Naive thymus-derived CD4-positive, alpha-beta T cell (primary cell): ENCODE measurements around the gene CTAGE8. TPM values are rescaled to one million over a fixed set of nuclear protein-coding genes. Genes with fewer than 3 reads are reported as not detected.
"Not testable (repeated sequence)": the region's sequence is repeated elsewhere in the genome, so short reads cannot be mapped to it uniquely, and the experiment has no call there.

Source experiments
- ATAC-seq: fragments of 150-1000 bp; cut with Tn5 transposase; 2 replicates; pipeline ENCODE4 v1.10.0; 2021; ENCODE audit warnings: mild to moderate bottlenecking, moderate library complexity
- CTCF ChIA-PET: fragments of 350-600 bp; sonication (Branson Sonifier 250); formaldehyde crosslinking; loops from one replicate; lab custom pipeline; 2021; ENCODE audit warnings: antibody characterized with exemption; lab: Charles Lee
- POLR2A ChIA-PET: fragments of 350-600 bp; sonication (Branson Sonifier 250); formaldehyde crosslinking; loops from one replicate; lab custom pipeline; 2021; ENCODE audit warnings: antibody characterized with exemption, inconsistent platforms; lab: Charles Lee
- DNase-seq, 9 donors: peaks; one replicate each; pipeline versions ENCODE4 v3.0.0 to v3.0.0-alpha.2; 2020 to 2022; ENCODE audit warnings: mixed read lengths in 1 of 9
- H3K27ac ChIP-seq: one replicate; pipeline ENCODE4 v1.7.0; 2013; ENCODE audit warnings: mild to moderate bottlenecking, low read depth, low read length, moderate library complexity
- H3K27me3 ChIP-seq, 2 donors: one replicate each; pipeline ENCODE4 v1.7.0; 2013; ENCODE audit warnings: low read length in 2 of 2, mild to moderate bottlenecking in 2 of 2, moderate library complexity in 2 of 2; ENCODE audit not compliant: control insufficient read depth in 2 of 2, insufficient read depth in 2 of 2
- H3K36me3 ChIP-seq, 3 experiments: 1 replicate in 2 of 3; 2 replicates in 1 of 3; pipeline ENCODE4 v1.7.0; 2013; ENCODE audit warnings: low read length in 3 of 3, mild to moderate bottlenecking in 3 of 3, moderate library complexity in 1 of 3; ENCODE audit not compliant: insufficient read depth in 3 of 3, control insufficient read depth in 2 of 3
- H3K4me1 ChIP-seq, 2 donors: one replicate each; pipeline ENCODE4 v1.7.0; 2013; ENCODE audit warnings: low read length in 2 of 2, mild to moderate bottlenecking in 2 of 2, moderate library complexity in 1 of 2; ENCODE audit not compliant: control insufficient read depth in 2 of 2, insufficient read depth in 2 of 2
- H3K4me3 ChIP-seq: 2 replicates; pipeline ENCODE4 v1.7.0; 2013; ENCODE audit warnings: mild to moderate bottlenecking, low read length
- H3K9me3 ChIP-seq, 3 experiments: 1 replicate in 2 of 3; 2 replicates in 1 of 3; pipeline ENCODE4 v1.7.0; 2013; ENCODE audit warnings: low read length in 3 of 3; ENCODE audit not compliant: control insufficient read depth in 2 of 3
- H3K27ac Mint-ChIP-seq, 9 donors: one replicate each; pipeline ENCODE4 v1.8.0; 2020 to 2022; ENCODE audit warnings: mixed read lengths in 9 of 9, mild to moderate bottlenecking in 8 of 9, moderate library complexity in 5 of 9, inconsistent platforms in 2 of 9
- H3K27me3 Mint-ChIP-seq, 5 donors: one replicate each; pipeline ENCODE4 v1.8.0; 2021 to 2022; ENCODE audit warnings: mixed read lengths in 5 of 5, mild to moderate bottlenecking in 1 of 5
- H3K36me3 Mint-ChIP-seq, 5 donors: one replicate each; pipeline ENCODE4 v1.8.0; 2020 to 2022; ENCODE audit warnings: mixed read lengths in 5 of 5, mild to moderate bottlenecking in 3 of 5, inconsistent platforms in 1 of 5
- H3K4me1 Mint-ChIP-seq, 7 donors: one replicate each; pipeline ENCODE4 v1.8.0; 2020 to 2022; ENCODE audit warnings: mixed read lengths in 7 of 7, mild to moderate bottlenecking in 3 of 7, inconsistent platforms in 1 of 7
- H3K4me3 Mint-ChIP-seq, 10 donors: one replicate each; pipeline ENCODE4 v1.8.0; 2020 to 2022; ENCODE audit warnings: mild to moderate bottlenecking in 10 of 10, mixed read lengths in 10 of 10, moderate library complexity in 6 of 10, inconsistent platforms in 2 of 10
- H3K9me3 Mint-ChIP-seq, 11 donors: one replicate each; pipeline ENCODE4 v1.8.0; 2020 to 2022; ENCODE audit warnings: mixed read lengths in 11 of 11, mild to moderate bottlenecking in 4 of 11, inconsistent platforms in 1 of 11, moderate library complexity in 1 of 11
- intact Hi-C, 2 donors: fragments of 100-400 bp; cut with micrococcal nuclease; formaldehyde crosslinking; loops; one replicate each; pipeline ENCODE4 v1.15.1; 2023
- polyA plus RNA-seq, 2 donors: library from polyadenylated mRNA; unstranded; fragments of 300-500 nt; fragmentation: Illumina TruSeq; gene quantifications; one replicate each; pipeline ENCODE4 v1.2.3, GENCODE V29; 2021
- total RNA-seq, 6 experiments: library from RNA in 5 of 6; stranded (reverse) in 5 of 6; gene quantifications; 1 replicate in 5 of 6; 2 replicates in 1 of 6; pipeline ENCODE4 v1.2.3 and lab custom pipeline; 2021 to 2026

Gene CTAGE8
- total and polyA plus RNA-seq, 7 experiments from 2014 or later: 0.51 to 0.75 (median 0.53) TPM; not detected in 2

GRCh38 chr7:144239365-144239764 is 29.7 kb downstream of the CTAGE8 start, which contains the start of gene OR2A42:
Gene OR2A42, minus strand, starts transcription at chr7:144239605. Its CDS starts 6,762 bp downstream, at chr7:144232843.
- H3K4me3 ChIP-seq, ATAC-seq, H3K27me3 ChIP-seq, CTCF ChIA-PET, H3K27ac ChIP-seq, DNase-seq, intact Hi-C loops, H3K36me3 ChIP-seq, H3K4me1 ChIP-seq, H3K4me1 Mint-ChIP-seq, H3K9me3 ChIP-seq, H3K36me3 Mint-ChIP-seq, H3K9me3 Mint-ChIP-seq, H3K27ac Mint-ChIP-seq, H3K27me3 Mint-ChIP-seq, POLR2A ChIA-PET, H3K4me3 Mint-ChIP-seq: not testable (repeated sequence)

GRCh38 chr7:144238530-144239082 is 30.5 kb downstream of the CTAGE8 start:
- H3K27ac Mint-ChIP-seq, intact Hi-C loops, H3K4me1 Mint-ChIP-seq, CTCF ChIA-PET, ATAC-seq, H3K36me3 Mint-ChIP-seq, H3K27me3 ChIP-seq, H3K27me3 Mint-ChIP-seq, H3K4me3 ChIP-seq, H3K36me3 ChIP-seq, POLR2A ChIA-PET, DNase-seq, H3K4me1 ChIP-seq, H3K9me3 ChIP-seq, H3K27ac ChIP-seq, H3K4me3 Mint-ChIP-seq, H3K9me3 Mint-ChIP-seq: not testable (repeated sequence)

DNA sequence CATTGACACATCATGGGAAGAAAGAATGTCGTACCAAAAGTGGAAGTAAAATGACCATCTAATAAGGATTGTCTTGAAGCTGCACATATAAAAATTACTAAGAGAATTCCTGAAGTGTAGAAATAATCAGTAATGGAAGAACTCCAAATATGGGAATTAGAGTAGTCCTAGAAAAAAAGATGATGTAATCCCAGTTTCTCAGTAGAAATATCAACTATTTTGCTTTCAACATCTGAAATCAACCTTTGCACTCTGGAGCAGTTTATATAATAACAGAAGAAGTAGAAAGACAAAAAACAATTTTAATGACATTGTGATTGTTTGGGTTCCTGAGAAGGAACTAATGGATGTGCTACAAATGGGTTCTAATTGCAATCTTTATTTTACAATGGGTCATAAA is 36.0 kb downstream of the CTAGE8 start:
- POLR2A ChIA-PET, intact Hi-C loops: not testable (repeated sequence)

GRCh38 chr7:144231027-144231426 is 38.1 kb downstream of the CTAGE8 start:
- H3K4me1 ChIP-seq, H3K27ac Mint-ChIP-seq, H3K27ac ChIP-seq, H3K36me3 Mint-ChIP-seq, H3K27me3 Mint-ChIP-seq, H3K4me3 ChIP-seq, H3K4me1 Mint-ChIP-seq, CTCF ChIA-PET, H3K4me3 Mint-ChIP-seq, H3K27me3 ChIP-seq, H3K9me3 ChIP-seq, H3K36me3 ChIP-seq, H3K9me3 Mint-ChIP-seq, ATAC-seq, POLR2A ChIA-PET, intact Hi-C loops, DNase-seq: not testable (repeated sequence)

More for the DNA sequence above, 36.0 kb downstream of the CTAGE8 start:
- DNase-seq, ATAC-seq, H3K9me3 ChIP-seq, H3K27ac Mint-ChIP-seq, H3K4me3 Mint-ChIP-seq, H3K27me3 Mint-ChIP-seq, CTCF ChIA-PET, H3K36me3 ChIP-seq, H3K27me3 ChIP-seq, H3K27ac ChIP-seq, H3K4me1 Mint-ChIP-seq, H3K9me3 Mint-ChIP-seq, H3K36me3 Mint-ChIP-seq, H3K4me3 ChIP-seq, H3K4me1 ChIP-seq: not testable (repeated sequence)

DNA sequence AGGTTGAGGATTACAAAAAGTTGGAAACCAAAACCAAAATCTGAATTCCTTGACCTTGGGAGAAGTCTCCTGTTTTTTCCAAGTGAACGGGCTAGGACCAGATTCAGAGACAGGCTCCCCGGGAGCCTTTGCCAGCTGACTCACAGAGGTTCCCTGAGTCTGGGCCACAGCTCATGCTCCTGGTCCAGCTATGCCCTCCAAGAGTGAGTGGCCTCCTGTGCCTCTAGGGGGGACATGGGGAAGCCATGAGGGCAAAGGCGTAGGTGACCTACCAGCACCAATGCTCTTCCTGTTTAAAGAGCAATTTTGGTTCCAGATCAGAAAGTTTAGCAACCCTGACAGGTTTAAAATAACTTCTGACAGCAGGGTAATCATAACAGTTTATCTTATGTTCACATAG is 40.3 kb downstream of the CTAGE8 start:
- intact Hi-C loops, H3K27me3 ChIP-seq: not testable (repeated sequence)
- ATAC-seq: peak; percentile 31

GRCh38 chr7:144226866-144227265 is 42.2 kb downstream of the CTAGE8 start:
- H3K9me3 Mint-ChIP-seq, H3K27me3 Mint-ChIP-seq, H3K4me1 Mint-ChIP-seq, H3K4me3 ChIP-seq, H3K9me3 ChIP-seq, H3K36me3 ChIP-seq, H3K4me3 Mint-ChIP-seq, H3K27me3 ChIP-seq, DNase-seq, CTCF ChIA-PET, POLR2A ChIA-PET, intact Hi-C loops, ATAC-seq, H3K4me1 ChIP-seq, H3K27ac Mint-ChIP-seq, H3K27ac ChIP-seq, H3K36me3 Mint-ChIP-seq: not testable (repeated sequence)

More for the DNA sequence above, 40.3 kb downstream of the CTAGE8 start:
- H3K27ac Mint-ChIP-seq, DNase-seq, H3K4me3 Mint-ChIP-seq, H3K27ac ChIP-seq, H3K27me3 Mint-ChIP-seq, H3K9me3 ChIP-seq, H3K36me3 ChIP-seq, H3K9me3 Mint-ChIP-seq, H3K4me1 ChIP-seq, H3K36me3 Mint-ChIP-seq, CTCF ChIA-PET, H3K4me1 Mint-ChIP-seq, H3K4me3 ChIP-seq, POLR2A ChIA-PET: not testable (repeated sequence)

GRCh38 chr7:144223675-144224074 is 45.4 kb downstream of the CTAGE8 start:
- intact Hi-C loops, DNase-seq, H3K27me3 Mint-ChIP-seq, H3K36me3 Mint-ChIP-seq, H3K9me3 Mint-ChIP-seq, H3K4me1 Mint-ChIP-seq, H3K4me3 ChIP-seq, H3K27ac ChIP-seq, CTCF ChIA-PET, H3K4me3 Mint-ChIP-seq, ATAC-seq, H3K27ac Mint-ChIP-seq, POLR2A ChIA-PET, H3K9me3 ChIP-seq, H3K36me3 ChIP-seq, H3K4me1 ChIP-seq, H3K27me3 ChIP-seq: not testable (repeated sequence)
